ENCODE results near the gene ANGPTL2.

DNA sequence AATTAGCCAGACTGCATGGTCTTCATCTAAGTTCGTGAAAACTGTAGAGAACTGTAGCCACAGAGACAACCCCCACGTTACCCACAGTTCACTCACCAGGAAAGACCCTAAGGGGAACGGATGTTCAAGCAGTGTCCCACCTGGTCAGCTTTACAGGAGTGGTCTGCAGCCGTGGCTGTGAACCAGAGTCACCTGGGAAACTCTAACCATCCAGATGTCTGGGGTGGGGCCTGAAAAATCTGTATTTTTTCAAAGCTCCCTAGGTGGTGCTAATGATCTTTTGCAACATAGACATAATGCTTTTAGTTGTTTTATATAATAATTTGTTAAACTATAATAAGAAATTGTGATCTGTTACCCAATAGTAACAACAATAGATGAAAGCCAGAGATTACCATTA, 47.7 kb upstream of the ANGPTL2 start:
- TF ChIP-seq, protein P1, sequence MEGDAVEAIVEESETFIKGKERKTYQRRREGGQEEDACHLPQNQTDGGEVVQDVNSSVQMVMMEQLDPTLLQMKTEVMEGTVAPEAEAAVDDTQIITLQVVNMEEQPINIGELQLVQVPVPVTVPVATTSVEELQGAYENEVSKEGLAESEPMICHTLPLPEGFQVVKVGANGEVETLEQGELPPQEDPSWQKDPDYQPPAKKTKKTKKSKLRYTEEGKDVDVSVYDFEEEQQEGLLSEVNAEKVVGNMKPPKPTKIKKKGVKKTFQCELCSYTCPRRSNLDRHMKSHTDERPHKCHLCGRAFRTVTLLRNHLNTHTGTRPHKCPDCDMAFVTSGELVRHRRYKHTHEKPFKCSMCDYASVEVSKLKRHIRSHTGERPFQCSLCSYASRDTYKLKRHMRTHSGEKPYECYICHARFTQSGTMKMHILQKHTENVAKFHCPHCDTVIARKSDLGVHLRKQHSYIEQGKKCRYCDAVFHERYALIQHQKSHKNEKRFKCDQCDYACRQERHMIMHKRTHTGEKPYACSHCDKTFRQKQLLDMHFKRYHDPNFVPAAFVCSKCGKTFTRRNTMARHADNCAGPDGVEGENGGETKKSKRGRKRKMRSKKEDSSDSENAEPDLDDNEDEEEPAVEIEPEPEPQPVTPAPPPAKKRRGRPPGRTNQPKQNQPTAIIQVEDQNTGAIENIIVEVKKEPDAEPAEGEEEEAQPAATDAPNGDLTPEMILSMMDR (conservative IDR thresholded peaks at IDR 0.05; ENCODE audit: low read length), result peak; percentile 63
- TF ChIP-seq EZH2phosphoT487 (IDR thresholded peaks at IDR 0.05; ENCODE audit: borderline replicate concordance, low read depth, low read length), result no peak
